ENCODE data around the gene SPATA18.
A peak's percentile ranks its signal among the peaks of the same experiment; 100 is the strongest.
"Not testable (repeated sequence)": the region's sequence is repeated elsewhere in the genome, so short reads cannot be mapped to it uniquely, and the experiment has no call there.

Gene SPATA18

GRCh38 chr4:52076731-52077130 is 25.6 kb downstream of the SPATA18 start:
- Histone ChIP-seq H2BK15ac (ENCODE audit: low read length) (no peak overlapping the region), H3K4ac (ENCODE audit: low read length) (no peak overlapping the region), H4K8ac (ENCODE audit: low read depth, low read length) (no peak overlapping the region), H3K27ac (replicated peaks; ENCODE audit: low read length) (no peak overlapping the region), H3K27me3 (ENCODE audit: control insufficient read depth in 3 of 3, insufficient read depth in 3 of 3, low read depth in 1 of 3, low read length in 3 of 3) (peaks cover 0 to 51% (median 9%) of the 10 kb centered on the region in 3 experiments), H3K4me3 (ENCODE audit: low read length in 2 of 2) (peak overlapping the region; percentile 0 to 63), H2AFZ (ENCODE audit: low read length) (peak overlapping the region; percentile 84), H2AK5ac (ENCODE audit: low read depth, low read length) (no peak overlapping the region), H3K9me3 (replicated peaks in 1 of 2; ENCODE audit: control insufficient read depth in 2 of 2, insufficient read depth in 1 of 2, low read depth in 1 of 2, low read length in 2 of 2) (no peaks in the 10 kb centered on the region), H2BK120ac (ENCODE audit: low read depth, low read length) (no peak overlapping the region), H2BK12ac (ENCODE audit: low read length) (no peak overlapping the region), H3K18ac (ENCODE audit: low read length) (peak overlapping the region; percentile 74), H4K91ac (ENCODE audit: low read depth, low read length, poor library complexity) (no peak overlapping the region), H2BK5ac (ENCODE audit: low read length) (no peak overlapping the region), H3K4me1 (ENCODE audit: control insufficient read depth in 2 of 2, insufficient read depth in 1 of 2, low read depth in 1 of 2, low read length in 2 of 2) (peaks cover 0 to 2% of the 10 kb centered on the region in 2 donors), H3K79me1 (ENCODE audit: low read depth, low read length) (no peaks in the 10 kb centered on the region), H3K14ac (ENCODE audit: low read length) (no peak overlapping the region), H3K36me3 (replicated peaks in 1 of 2; ENCODE audit: control insufficient read depth in 2 of 2, insufficient read depth in 2 of 2, low read length in 2 of 2) (no peaks in the 10 kb centered on the region), H3K9ac (ENCODE audit: low read depth, low read length, poor library complexity) (no peak overlapping the region), H3K4me2 (ENCODE audit: insufficient read depth, low read length, poor library complexity, severe bottlenecking) (peak overlapping the region; percentile 56), H3K23ac (ENCODE audit: low read depth, low read length, poor library complexity) (peak overlapping the region; percentile 92)
- WGBS, 2 donors (ENCODE audit: extremely low coverage in 2 of 2, insufficient read length in 2 of 2, insufficient replicate concordance in 1 of 2) = no CpG with 5 or more reads among the region's 26 CpGs
- peak; percentile 35 for DNase-seq (ENCODE audit: low spot score)

GRCh38 chr4:52079659-52080058 is 28.6 kb downstream of the SPATA18 start:
- WGBS, 2 donors (ENCODE audit: extremely low coverage in 2 of 2, insufficient read length in 2 of 2, insufficient replicate concordance in 1 of 2) = no CpG with 5 or more reads among the region's 2 CpGs
- Histone ChIP-seq H2BK12ac (ENCODE audit: low read length) (no peak overlapping the region), H3K36me3 (replicated peaks in 1 of 2; ENCODE audit: control insufficient read depth in 2 of 2, insufficient read depth in 2 of 2, low read length in 2 of 2) (no peaks in the 10 kb centered on the region), H3K4me3 (ENCODE audit: low read length in 2 of 2) (no peak overlapping the region), H3K14ac (ENCODE audit: low read length) (no peak overlapping the region), H3K4ac (ENCODE audit: low read length) (no peak overlapping the region), H2BK15ac (ENCODE audit: low read length) (no peak overlapping the region), H3K4me1 (ENCODE audit: control insufficient read depth in 2 of 2, insufficient read depth in 1 of 2, low read depth in 1 of 2, low read length in 2 of 2) (peaks cover 0 to 1% of the 10 kb centered on the region in 2 donors), H2AFZ (ENCODE audit: low read length) (no peak overlapping the region), H2AK5ac (ENCODE audit: low read depth, low read length) (no peak overlapping the region), H4K91ac (ENCODE audit: low read depth, low read length, poor library complexity) (no peak overlapping the region), H3K18ac (ENCODE audit: low read length) (no peak overlapping the region), H3K9ac (ENCODE audit: low read depth, low read length, poor library complexity) (no peak overlapping the region), H3K9me3 (replicated peaks in 1 of 2; ENCODE audit: control insufficient read depth in 2 of 2, insufficient read depth in 1 of 2, low read depth in 1 of 2, low read length in 2 of 2) (no peaks in the 10 kb centered on the region), H4K8ac (ENCODE audit: low read depth, low read length) (no peak overlapping the region), H2BK5ac (ENCODE audit: low read length) (no peak overlapping the region), H2BK120ac (ENCODE audit: low read depth, low read length) (no peak overlapping the region), H3K27me3 (ENCODE audit: control insufficient read depth in 3 of 3, insufficient read depth in 3 of 3, low read depth in 1 of 3, low read length in 3 of 3) (peaks cover 0 to 46% (median 9%) of the 10 kb centered on the region in 3 experiments), H3K4me2 (ENCODE audit: insufficient read depth, low read length, poor library complexity, severe bottlenecking) (no peak overlapping the region), H3K23ac (ENCODE audit: low read depth, low read length, poor library complexity) (no peak overlapping the region), H3K27ac (replicated peaks; ENCODE audit: low read length) (no peak overlapping the region), H3K79me1 (ENCODE audit: low read depth, low read length) (no peaks in the 10 kb centered on the region)
- DNase-seq (ENCODE audit: low spot score) = no peak

- no peak overlapping the region for H3K4me2 ChIP-seq (ENCODE audit: insufficient read depth, low read length, poor library complexity, severe bottlenecking)
- H3K4ac ChIP-seq (ENCODE audit: low read length) = no peak overlapping the region
- no peak overlapping the region for H3K18ac ChIP-seq (ENCODE audit: low read length)
- H3K14ac ChIP-seq (ENCODE audit: low read length) = no peak overlapping the region
- H3K27ac ChIP-seq (replicated peaks; ENCODE audit: low read length) = no peak overlapping the region
- no peak overlapping the region for H2AK5ac ChIP-seq (ENCODE audit: low read depth, low read length)
- H3K4me1 ChIP-seq (ENCODE audit: control insufficient read depth in 2 of 2, insufficient read depth in 1 of 2, low read depth in 1 of 2, low read length in 2 of 2) = peaks cover 0 to 1% of the 10 kb centered on the region in 2 donors
- H2AFZ ChIP-seq (ENCODE audit: low read length) = no peak overlapping the region
- no peaks in the 10 kb centered on the region for H3K79me1 ChIP-seq (ENCODE audit: low read depth, low read length)
- H3K4me3 ChIP-seq (ENCODE audit: low read length in 2 of 2) = no peak overlapping the region
- H3K23ac ChIP-seq (ENCODE audit: low read depth, low read length, poor library complexity) = no peak overlapping the region
- no peak overlapping the region for H3K9ac ChIP-seq (ENCODE audit: low read depth, low read length, poor library complexity)
- H3K36me3 ChIP-seq (replicated peaks in 1 of 2; ENCODE audit: control insufficient read depth in 2 of 2, insufficient read depth in 2 of 2, low read length in 2 of 2) = no peaks in the 10 kb centered on the region
- H3K9me3 ChIP-seq (replicated peaks in 1 of 2; ENCODE audit: control insufficient read depth in 2 of 2, insufficient read depth in 1 of 2, low read depth in 1 of 2, low read length in 2 of 2) = no peaks in the 10 kb centered on the region
- DNase-seq (ENCODE audit: low spot score) = no peak
- H4K8ac ChIP-seq (ENCODE audit: low read depth, low read length) = no peak overlapping the region
- no peak overlapping the region for H4K91ac ChIP-seq (ENCODE audit: low read depth, low read length, poor library complexity)
- peaks cover 0 to 31% (median 6%) of the 10 kb centered on the region in 3 experiments for H3K27me3 ChIP-seq (ENCODE audit: control insufficient read depth in 3 of 3, insufficient read depth in 3 of 3, low read depth in 1 of 3, low read length in 3 of 3)
- H2BK5ac ChIP-seq (ENCODE audit: low read length) = no peak overlapping the region
- H2BK120ac ChIP-seq (ENCODE audit: low read depth, low read length) = no peak overlapping the region
- H2BK15ac ChIP-seq (ENCODE audit: low read length) = no peak overlapping the region
- no peak overlapping the region for H2BK12ac ChIP-seq (ENCODE audit: low read length)
These were observed 30.1 kb downstream of the SPATA18 start for GRCh38 chr4:52081216-52081615.

GRCh38 chr4:52086425-52086824 is 35.3 kb downstream of the SPATA18 start:
- not testable (repeated sequence) for H3K79me1 ChIP-seq (ENCODE audit: low read depth, low read length); H2AFZ ChIP-seq (ENCODE audit: low read length); H4K91ac ChIP-seq (ENCODE audit: low read depth, low read length, poor library complexity); H3K4me1 ChIP-seq (ENCODE audit: control insufficient read depth in 2 of 2, insufficient read depth in 1 of 2, low read depth in 1 of 2, low read length in 2 of 2); H3K9ac ChIP-seq (ENCODE audit: low read depth, low read length, poor library complexity); H3K36me3 ChIP-seq (replicated peaks in 1 of 2; ENCODE audit: control insufficient read depth in 2 of 2, insufficient read depth in 2 of 2, low read length in 2 of 2); H3K23ac ChIP-seq (ENCODE audit: low read depth, low read length, poor library complexity); H3K27me3 ChIP-seq (ENCODE audit: control insufficient read depth in 3 of 3, insufficient read depth in 3 of 3, low read depth in 1 of 3, low read length in 3 of 3); H3K4ac ChIP-seq (ENCODE audit: low read length); H3K27ac ChIP-seq (replicated peaks; ENCODE audit: low read length); H2BK12ac ChIP-seq (ENCODE audit: low read length); H2BK120ac ChIP-seq (ENCODE audit: low read depth, low read length); H2BK5ac ChIP-seq (ENCODE audit: low read length); H4K8ac ChIP-seq (ENCODE audit: low read depth, low read length); H2AK5ac ChIP-seq (ENCODE audit: low read depth, low read length); DNase-seq (ENCODE audit: low spot score); H3K18ac ChIP-seq (ENCODE audit: low read length); H3K14ac ChIP-seq (ENCODE audit: low read length); H3K9me3 ChIP-seq (replicated peaks in 1 of 2; ENCODE audit: control insufficient read depth in 2 of 2, insufficient read depth in 1 of 2, low read depth in 1 of 2, low read length in 2 of 2); H2BK15ac ChIP-seq (ENCODE audit: low read length); H3K4me2 ChIP-seq (ENCODE audit: insufficient read depth, low read length, poor library complexity, severe bottlenecking); H3K4me3 ChIP-seq (ENCODE audit: low read length in 2 of 2)
- WGBS, 2 donors (ENCODE audit: extremely low coverage in 2 of 2, insufficient read length in 2 of 2, insufficient replicate concordance in 1 of 2) = no CpG with 5 or more reads among the region's 1 CpG

All from neuronal stem cell (in vitro differentiated cells).